ENCODE data around the gene PPM1G. TPM values are rescaled to one million over a fixed set of nuclear protein-coding genes. Genes with fewer than 3 reads are reported as not detected.
A peak's percentile ranks its signal among the peaks of the same experiment; 100 is the strongest.

The PPM1G gene
- total RNA-seq, 1 donor from 2014 or later, result 127 TPM

DNA sequence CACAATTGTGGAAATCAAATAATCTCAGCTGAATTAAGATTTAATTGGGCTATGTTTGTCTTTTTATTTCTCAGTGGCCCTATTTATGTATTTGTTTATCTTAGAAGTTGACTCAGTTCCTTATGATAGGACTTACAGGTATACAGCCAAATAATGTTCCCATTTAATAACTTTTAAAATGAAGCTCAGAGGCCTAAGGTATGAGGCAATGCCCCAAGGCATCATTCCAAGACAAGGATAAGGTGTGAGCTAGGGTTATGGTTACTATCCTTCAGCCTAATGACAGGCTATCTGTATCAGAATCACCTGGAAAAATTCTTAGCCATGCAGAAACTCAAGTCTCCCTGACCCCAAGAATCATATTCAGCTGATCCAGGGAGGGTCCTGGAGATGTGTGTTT lies 11.6 kb upstream of the PPM1G start:
- TF ChIP-seq, protein P1, sequence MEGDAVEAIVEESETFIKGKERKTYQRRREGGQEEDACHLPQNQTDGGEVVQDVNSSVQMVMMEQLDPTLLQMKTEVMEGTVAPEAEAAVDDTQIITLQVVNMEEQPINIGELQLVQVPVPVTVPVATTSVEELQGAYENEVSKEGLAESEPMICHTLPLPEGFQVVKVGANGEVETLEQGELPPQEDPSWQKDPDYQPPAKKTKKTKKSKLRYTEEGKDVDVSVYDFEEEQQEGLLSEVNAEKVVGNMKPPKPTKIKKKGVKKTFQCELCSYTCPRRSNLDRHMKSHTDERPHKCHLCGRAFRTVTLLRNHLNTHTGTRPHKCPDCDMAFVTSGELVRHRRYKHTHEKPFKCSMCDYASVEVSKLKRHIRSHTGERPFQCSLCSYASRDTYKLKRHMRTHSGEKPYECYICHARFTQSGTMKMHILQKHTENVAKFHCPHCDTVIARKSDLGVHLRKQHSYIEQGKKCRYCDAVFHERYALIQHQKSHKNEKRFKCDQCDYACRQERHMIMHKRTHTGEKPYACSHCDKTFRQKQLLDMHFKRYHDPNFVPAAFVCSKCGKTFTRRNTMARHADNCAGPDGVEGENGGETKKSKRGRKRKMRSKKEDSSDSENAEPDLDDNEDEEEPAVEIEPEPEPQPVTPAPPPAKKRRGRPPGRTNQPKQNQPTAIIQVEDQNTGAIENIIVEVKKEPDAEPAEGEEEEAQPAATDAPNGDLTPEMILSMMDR (IDR thresholded peaks at IDR 0.05; ENCODE audit: unreplicated experiment), result no peak

DNA sequence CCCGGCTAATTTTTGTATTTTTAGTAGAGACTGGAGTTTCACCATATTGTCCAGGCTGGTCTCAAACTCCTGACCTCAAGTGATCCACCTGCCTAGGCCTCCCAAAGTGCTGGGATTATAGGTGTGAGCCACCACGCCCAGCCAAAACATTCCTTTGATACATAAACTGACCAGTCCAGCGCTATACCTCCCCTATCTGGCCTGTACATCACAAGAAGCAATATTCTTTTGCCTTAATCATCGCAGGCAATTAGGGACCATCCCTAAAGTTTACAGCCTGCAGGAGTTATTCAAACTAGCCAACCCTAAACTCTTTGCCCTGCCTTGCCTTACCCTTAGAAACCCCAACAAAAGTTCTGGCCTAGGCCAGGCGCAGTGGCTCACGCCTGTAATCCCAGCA lies 6.8 kb upstream of the PPM1G start:
- DNase-seq (ENCODE audit: low spot score), result no peak
- TF ChIP-seq, protein P1 (IDR thresholded peaks at IDR 0.05; ENCODE audit: unreplicated experiment), result no peak
- Mint-ChIP-seq H3K4me1 (ENCODE audit: unreplicated experiment) (no peaks in the 10 kb centered on the region), H3K4me3 (ENCODE audit: unreplicated experiment) (no peak overlapping the region), H3K9me3 (ENCODE audit: unreplicated experiment) (no peaks in the 10 kb centered on the region), H3K27ac (ENCODE audit: unreplicated experiment) (no peak overlapping the region), H3K36me3 (ENCODE audit: low read depth, unreplicated experiment) (no peaks in the 10 kb centered on the region), H3K27me3 (ENCODE audit: unreplicated experiment) (no peaks in the 10 kb centered on the region)

More for the DNA sequence above, 11.6 kb upstream of the PPM1G start:
- no peak overlapping the region for H3K27ac Mint-ChIP-seq (ENCODE audit: unreplicated experiment)
- H3K4me3 Mint-ChIP-seq (ENCODE audit: unreplicated experiment), result no peak overlapping the region
- H3K9me3 Mint-ChIP-seq (ENCODE audit: unreplicated experiment), result no peaks in the 10 kb centered on the region
- H3K36me3 Mint-ChIP-seq (ENCODE audit: low read depth, unreplicated experiment), result no peaks in the 10 kb centered on the region
- no peaks in the 10 kb centered on the region for H3K27me3 Mint-ChIP-seq (ENCODE audit: unreplicated experiment)
- no peak for DNase-seq (ENCODE audit: low spot score)
- H3K4me1 Mint-ChIP-seq (ENCODE audit: unreplicated experiment), result no peaks in the 10 kb centered on the region

DNA sequence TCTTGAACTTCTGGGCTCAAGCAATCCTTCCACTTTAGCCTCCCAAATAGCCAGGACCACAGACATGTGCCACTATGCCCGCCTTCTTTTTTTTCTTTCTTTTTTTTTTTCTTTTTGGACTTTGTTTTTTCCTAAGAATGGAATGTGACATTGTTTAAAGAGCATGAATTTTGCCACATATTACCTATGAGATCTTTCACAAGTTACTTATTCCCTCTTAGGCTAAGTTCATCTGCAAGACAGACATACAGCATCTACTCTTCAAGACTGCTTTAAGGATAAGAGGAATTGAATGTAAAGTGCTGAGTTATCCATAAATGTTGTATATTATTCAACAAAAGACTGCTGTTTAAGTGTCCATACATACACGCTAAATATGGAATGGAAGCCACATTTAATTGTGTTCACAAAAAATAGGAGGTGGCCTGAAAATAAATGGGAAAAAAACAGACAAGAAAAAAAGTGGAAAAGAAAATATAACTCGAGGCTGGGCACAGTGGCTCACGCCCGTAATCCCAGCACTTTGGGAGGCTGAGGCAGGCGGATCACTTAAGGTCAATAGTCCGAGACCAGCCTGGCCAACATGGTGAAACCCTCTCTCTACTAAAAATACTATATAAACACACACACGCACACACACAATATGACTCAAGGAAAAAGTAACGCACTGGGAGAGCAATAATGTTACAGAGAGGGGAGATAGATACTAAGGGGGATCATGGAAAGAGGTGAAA lies 3.2 kb upstream of the PPM1G start:
- peaks cover 9% of the 10 kb centered on the region for H3K36me3 Mint-ChIP-seq (ENCODE audit: low read depth, unreplicated experiment)
- TF ChIP-seq, protein P1 (IDR thresholded peaks at IDR 0.05; ENCODE audit: unreplicated experiment), result no peak
- H3K27ac Mint-ChIP-seq (ENCODE audit: unreplicated experiment), result no peak overlapping the region
- no peaks in the 10 kb centered on the region for H3K9me3 Mint-ChIP-seq (ENCODE audit: unreplicated experiment)
- no peak overlapping the region for H3K4me3 Mint-ChIP-seq (ENCODE audit: unreplicated experiment)
- DNase-seq (ENCODE audit: low spot score), result no peak
- peaks cover 10% of the 10 kb centered on the region for H3K4me1 Mint-ChIP-seq (ENCODE audit: unreplicated experiment)
- peaks cover 7% of the 10 kb centered on the region for H3K27me3 Mint-ChIP-seq (ENCODE audit: unreplicated experiment)

DNA sequence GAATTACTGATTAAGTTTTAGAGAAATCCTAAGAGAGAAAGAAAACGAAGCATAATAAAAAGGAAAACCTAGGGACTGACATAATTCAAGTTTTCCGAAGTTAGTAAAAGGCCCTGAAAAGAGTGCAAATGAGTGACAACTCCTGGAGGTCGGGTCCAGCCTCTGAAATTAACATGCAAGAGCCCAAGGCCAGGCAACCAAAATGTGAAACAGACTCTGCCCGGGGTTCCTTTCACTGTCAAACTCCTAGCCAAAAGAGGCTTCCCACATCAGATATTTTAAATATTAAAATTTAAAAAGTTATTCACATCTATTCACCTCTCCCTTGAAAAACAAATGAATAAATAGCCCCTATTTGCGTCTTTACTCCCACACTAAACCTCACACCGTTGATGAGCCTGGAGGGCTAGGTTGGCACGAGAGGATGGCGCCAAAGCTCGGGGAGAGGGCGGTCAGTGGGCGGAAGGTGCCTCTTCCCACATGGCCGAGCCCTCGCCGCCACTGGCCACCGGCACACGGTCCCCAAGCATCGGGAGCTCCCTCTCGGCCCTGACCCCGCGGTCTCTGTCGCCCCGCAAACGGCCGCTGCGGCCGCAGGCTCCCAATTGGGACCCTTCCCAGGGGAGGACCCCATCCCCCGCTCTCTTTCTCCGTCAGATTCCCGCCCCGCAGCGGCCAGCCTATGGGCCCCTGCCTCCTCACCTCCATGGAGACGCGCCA lies 630 bp downstream of the PPM1G start:
- DNase-seq (ENCODE audit: low spot score), result peak; percentile 33
- TF ChIP-seq, protein P1 (IDR thresholded peaks at IDR 0.05; ENCODE audit: unreplicated experiment), result no peak

More for the DNA sequence above, 630 bp downstream of the PPM1G start:
- Mint-ChIP-seq H3K4me1 (ENCODE audit: unreplicated experiment) (peaks cover 10% of the 10 kb centered on the region), H3K27me3 (ENCODE audit: unreplicated experiment) (peaks cover 10% of the 10 kb centered on the region), H3K4me3 (ENCODE audit: unreplicated experiment) (peak overlapping the region; percentile 93), H3K36me3 (ENCODE audit: low read depth, unreplicated experiment) (peaks cover 9% of the 10 kb centered on the region), H3K9me3 (ENCODE audit: unreplicated experiment) (no peaks in the 10 kb centered on the region), H3K27ac (ENCODE audit: unreplicated experiment) (peak overlapping the region; percentile 89)
